Adrenal gland (tissue), 5 donors: ENCODE data around the gene NRXN3.

ENCODE experiments used
- CTCF ChIP-seq, 6 experiments: fragments of 450-650 bp in 4 of 6; fragments of 200-600 bp in 2 of 6; sonication (generic) in 1 of 6; IDR thresholded peaks; 1 replicate in 5 of 6; 2 replicates in 1 of 6; pipeline versions ENCODE4 v1.5.1 to v1.8.0; 2016 to 2021; ENCODE audit warnings: antibody characterized with exemption in 6 of 6, mild to moderate bottlenecking in 2 of 6, moderate library complexity in 1 of 6
- POLR2A ChIP-seq, 2 donors: fragments of 450-650 bp; IDR thresholded peaks; one replicate each; pipeline ENCODE4 v1.6.1; 2017; ENCODE audit warnings: antibody characterized with exemption in 2 of 2, mild to moderate bottlenecking in 2 of 2, moderate library complexity in 1 of 2
- donor health status: DM: no; HTN: no; CAD: no.

- no peak for TF ChIP-seq CTCF (IDR thresholded peaks at IDR 0.05)
- no peak for TF ChIP-seq POLR2A (IDR thresholded peaks at IDR 0.05)
These were observed 1574.9 kb downstream of the NRXN3 start for GRCh38 chr14:79745046-79745445.
